Hematopoietic multipotent progenitor cell treated with erythropoietin and hydrocortisone succinate and interleukin-3 and kit ligand, for 8 days (in vitro differentiated cells): ENCODE data around the gene ST6GAL2.

Experiments used
- DNase-seq: peaks from one replicate; pipeline ENCODE4 v3.0.0-alpha.2; 2015

ST6GAL2 gene, protein sequence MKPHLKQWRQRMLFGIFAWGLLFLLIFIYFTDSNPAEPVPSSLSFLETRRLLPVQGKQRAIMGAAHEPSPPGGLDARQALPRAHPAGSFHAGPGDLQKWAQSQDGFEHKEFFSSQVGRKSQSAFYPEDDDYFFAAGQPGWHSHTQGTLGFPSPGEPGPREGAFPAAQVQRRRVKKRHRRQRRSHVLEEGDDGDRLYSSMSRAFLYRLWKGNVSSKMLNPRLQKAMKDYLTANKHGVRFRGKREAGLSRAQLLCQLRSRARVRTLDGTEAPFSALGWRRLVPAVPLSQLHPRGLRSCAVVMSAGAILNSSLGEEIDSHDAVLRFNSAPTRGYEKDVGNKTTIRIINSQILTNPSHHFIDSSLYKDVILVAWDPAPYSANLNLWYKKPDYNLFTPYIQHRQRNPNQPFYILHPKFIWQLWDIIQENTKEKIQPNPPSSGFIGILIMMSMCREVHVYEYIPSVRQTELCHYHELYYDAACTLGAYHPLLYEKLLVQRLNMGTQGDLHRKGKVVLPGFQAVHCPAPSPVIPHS

GRCh38 chr2:106885971-106886915, at the start of gene ST6GAL2:
TSS of gene ST6GAL2 (minus strand) at chr2:106886167. CDS start at chr2:106843977, 42,190 bp downstream.
- DNase-seq, result no peak

DNA sequence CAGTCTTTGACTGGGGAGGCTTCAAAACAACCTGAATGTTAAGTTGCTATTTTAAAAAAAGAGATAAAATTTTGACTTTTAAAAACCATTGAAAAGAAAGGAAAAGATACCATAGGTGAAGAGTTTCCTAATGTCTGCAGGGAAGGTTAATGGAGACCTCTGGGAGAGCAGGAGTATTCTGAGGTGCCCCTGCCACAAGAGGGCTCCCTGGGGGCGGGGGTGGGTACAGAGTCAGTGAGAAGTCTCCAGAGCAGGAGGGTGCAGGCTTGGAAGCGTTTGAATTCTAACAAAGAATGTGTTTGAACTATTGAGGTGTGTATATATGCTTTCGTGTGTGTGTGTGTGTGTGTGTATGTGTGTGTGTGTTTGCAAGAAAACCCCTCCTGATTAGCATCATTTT, 46.7 kb upstream of the ST6GAL2 start:
- DNase-seq, result no peak

DNA sequence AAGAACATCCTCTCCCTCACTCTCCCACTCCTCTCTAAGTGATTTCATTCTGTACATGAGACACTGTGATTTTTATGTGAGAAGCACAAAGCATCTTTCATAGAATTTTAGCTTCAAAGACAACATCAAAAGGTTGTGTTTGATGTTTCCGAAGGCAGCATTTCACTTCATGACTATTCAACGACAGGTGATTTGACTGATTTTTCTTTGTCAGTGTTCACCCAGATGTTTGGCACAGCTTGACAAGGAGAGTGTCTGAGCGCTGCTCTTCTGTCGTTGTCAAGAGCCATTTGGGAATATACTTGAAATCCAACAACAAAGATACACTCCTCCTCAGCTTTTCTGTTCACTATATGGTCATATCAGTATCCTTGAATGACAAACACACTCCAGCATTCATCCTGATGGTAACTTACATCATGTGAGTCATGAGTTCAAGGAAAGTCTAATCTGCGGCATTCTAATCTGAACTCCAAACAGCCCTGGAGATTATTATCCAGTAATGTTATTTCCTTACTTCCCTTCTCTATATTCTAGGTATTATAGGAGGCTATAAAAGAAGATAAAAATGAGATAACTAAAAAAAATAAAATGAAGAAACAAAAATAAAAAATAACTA, 45.9 kb upstream of the ST6GAL2 start:
- DNase-seq, result no peak

DNA sequence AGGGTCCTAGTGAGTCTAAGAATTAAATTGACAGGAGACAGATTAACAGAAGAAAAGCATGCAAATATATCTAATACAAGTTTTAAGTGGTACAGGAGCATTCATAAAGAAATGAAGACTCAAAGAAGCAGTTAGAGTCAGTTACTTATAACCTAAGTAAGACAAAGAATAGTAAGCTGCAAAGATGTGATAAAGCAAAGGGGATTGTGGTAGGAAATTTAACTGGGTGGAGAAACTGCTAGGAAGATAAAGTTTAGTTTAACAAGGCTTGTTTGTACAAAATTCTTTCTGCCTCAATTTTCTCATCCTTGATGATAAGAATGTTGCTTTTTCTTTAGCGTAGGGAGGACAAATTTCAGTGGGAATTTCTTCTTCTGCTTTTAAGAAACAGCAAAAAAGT, 35.5 kb upstream of the ST6GAL2 start:
- peak; percentile 53 for DNase-seq

DNA sequence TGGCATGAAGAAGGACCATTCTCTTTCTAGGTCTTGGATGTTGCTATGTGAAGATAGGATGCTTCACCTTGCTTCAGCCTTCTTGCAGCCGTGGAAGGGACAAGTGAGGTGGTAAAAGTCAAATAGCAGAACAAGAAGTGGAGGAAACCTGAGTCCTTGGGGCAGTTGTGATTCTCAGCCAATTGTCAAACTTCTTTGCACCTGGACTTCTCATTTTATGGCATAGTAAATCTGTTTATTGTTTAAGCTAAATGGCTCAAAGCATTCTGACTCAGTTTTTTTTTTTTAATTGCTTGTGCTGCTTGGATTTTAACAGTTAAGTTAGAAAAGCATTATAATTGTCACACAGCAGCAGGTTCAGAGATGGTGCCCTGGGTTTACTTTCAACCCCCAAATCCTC, 33.0 kb upstream of the ST6GAL2 start:
- DNase-seq, result no peak

GRCh38 chr2:106904242-106904641, 18.3 kb upstream of the ST6GAL2 start:
- DNase-seq, result no peak

DNA sequence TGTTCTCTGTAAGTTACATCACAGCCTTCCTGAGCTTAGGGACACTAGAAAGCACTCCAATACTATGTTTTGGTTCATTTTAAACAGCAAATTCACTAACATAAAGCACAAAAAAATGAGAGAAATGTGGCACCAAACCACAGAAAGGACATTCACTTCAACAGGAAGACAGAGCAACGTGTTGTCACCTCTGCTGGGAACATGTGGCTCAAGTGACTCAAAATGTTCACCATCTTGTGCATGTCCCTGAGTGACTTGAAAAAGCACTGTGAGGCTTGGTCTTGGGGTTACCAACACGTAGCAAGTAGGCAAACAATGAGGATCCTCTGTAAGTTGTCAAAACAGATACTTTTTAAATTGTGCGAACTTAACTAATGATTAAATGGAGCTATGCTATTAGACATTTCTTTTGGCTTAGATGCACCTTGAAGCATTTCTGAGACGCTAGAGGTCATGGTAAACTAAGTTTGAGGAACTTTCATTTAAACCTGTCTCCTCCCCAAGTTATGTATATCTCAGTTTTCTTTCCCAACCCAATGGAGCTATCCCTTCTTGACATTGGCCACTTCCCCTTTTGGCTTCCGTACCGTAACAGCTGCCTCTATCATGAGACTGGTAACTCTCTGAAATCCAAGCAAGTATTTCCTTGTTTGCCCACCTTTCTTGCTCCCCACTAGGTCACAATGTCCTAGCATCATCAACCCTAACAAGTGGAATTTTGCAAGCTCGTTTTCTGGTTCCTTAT, 14.0 kb upstream of the ST6GAL2 start:
- DNase-seq, result no peak

- DNase-seq, result no peak
These were observed 8.6 kb upstream of the ST6GAL2 start for GRCh38 chr2:106894545-106894944.

DNA sequence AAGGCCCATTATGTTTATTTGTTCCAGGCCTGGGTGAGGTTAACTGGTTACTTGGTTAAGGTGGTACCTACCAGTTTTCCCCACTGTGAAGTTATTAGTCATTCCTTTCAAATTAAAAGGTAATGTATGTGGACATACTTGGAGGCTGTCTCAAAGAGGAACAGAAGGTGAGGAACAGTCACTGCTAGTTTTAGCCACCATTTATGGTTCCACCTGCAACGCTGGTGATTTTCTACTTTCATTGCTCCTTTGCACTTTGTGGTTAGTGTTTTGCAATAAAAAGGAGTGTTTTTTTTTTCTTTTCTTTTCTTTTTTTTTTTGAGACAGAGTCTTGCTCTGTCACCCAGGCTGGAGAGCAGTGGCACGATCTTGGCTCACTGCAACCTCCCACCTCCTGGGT, 6.1 kb upstream of the ST6GAL2 start:
- no peak for DNase-seq

DNA sequence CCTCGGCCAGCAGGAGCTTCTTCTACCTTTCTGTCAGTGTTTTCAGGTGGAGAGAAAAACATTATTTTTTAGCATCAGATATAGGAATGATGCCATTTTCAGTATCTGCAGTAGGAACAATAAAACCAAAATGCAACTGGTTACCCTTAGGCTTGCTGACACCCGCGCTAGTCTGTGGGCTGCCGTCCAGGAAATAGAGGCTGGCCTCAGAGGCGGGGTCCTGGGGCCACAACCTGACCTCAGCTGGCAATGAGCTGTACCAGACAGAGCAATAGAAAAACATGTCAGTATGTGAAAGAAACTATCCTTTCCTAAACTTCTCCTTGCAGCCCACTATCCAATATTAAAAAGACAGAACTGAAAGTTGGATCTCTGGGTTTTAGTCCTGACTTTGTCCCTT, 4.6 kb upstream of the ST6GAL2 start:
- DNase-seq, result no peak

GRCh38 chr2:106886916-106887758, 1.2 kb upstream of the ST6GAL2 start:
- DNase-seq, result no peak

DNA sequence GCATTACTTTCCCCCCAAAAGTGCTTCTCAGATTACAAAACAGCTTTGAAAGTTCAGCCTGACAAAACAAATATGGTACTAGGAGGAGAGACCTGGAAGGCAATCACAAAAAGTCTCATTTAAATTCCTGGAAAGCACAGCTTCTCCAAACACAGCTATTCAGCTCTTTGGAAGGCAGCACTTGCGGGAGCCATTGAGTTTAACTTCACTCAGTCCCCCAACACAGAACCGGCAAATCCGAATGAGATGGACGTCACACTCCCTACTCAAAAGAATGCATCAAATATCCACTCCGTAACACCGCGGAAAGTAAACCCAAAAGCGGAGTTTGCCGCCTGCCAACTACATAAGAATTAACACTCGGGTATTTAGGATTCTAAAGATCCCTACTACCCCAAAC, 638 bp downstream of the ST6GAL2 start:
- no peak for DNase-seq

- no peak for DNase-seq
These were observed 3.3 kb downstream of the ST6GAL2 start for GRCh38 chr2:106882673-106883072.

DNA sequence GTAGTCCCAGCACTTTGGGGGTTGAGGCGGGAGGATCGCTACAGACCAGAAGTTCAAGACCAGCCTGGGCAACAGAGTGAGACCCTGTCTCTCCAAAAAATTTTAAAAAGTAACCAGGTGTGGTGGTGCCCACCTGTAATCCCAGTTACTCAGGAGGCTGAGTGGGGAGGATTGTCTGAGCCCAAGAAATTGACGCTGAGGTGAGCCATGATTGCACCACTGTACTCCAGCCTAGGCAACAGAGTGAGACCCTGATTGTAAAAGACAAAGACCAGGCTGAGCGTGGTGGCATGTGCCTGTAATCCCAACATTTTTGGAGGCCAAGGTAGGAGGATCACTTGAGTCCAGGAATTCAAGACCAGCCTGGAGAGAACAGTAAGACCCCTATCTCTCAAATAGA, 7.8 kb downstream of the ST6GAL2 start:
- DNase-seq, result no peak

- no peak for DNase-seq
These were observed 9.3 kb downstream of the ST6GAL2 start for GRCh38 chr2:106876699-106877098.

GRCh38 chr2:106869512-106870275, 16.3 kb downstream of the ST6GAL2 start:
- DNase-seq, result no peak

DNA sequence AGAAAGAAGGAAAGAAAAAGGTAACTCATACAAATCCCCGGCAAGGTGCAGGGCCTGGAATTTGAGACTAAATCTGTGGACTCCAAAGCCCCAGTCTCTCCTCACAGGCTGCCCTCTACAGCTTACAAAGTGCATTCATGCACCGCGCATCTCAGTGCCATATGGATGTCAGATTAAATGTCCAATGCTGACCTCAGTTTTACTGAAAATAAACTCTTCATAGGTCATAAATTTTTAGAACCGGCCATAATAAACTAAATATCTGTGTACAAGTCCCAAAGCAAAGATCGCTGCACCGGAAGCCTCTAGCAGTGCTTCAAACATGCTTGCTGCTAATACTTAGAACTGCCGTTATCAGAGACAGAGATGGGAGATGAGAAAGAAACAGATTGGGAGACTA, 17.7 kb downstream of the ST6GAL2 start:
- no peak for DNase-seq

DNA sequence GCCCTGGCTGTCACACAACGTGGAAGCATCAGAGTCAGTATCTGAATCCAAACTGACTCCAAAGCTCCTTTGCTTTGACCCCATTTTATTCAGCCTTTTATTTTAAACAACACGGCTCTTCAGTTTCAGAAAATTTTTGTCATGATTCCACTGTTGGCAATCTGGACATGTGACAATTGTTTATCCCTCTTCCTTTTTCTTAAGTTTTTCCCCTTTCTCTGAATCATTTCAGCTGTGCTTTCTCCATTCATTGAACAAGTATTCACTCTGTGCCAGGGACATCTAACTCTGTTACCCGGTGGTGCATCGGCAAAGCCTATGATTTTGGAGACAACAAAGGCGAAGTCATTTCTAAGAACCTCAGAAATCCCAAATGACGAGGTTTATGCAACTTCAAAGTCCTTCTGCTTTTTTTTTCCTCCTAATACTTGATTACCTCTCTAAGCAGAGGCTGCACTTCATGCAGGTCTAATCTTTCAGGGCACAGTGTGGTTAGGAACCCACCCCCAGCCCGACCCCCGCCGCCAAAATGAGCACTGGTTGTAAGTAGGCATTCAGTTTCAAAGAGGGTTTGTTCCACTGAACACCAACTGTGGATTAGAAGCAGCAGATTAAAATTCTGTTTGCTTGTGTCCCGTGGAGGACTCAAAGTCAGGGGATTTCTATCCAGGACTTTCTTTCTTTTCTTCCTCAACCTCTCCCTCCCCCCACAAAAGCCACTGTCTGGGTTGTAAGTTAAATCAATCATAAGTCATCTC, 18.6 kb downstream of the ST6GAL2 start:
- DNase-seq, result no peak

DNA sequence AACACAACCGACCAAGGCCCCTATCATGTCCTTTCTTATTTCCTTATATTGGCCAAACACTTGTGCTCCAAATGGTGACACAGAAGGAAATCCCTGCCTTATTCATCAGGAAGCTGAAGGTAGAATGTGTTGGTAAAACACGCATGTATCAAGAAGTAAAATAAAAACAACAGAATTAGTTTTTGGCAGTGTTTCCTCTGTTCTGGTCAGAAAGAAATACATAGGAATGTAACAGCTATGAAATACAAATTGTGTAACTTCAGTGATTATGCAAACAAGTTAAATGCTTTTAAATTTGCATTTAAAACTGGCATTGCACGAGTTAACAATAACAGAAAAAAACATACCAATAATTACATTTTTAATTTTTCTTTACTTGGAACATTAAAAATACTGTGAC, 19.3 kb downstream of the ST6GAL2 start:
- DNase-seq, result no peak

- DNase-seq, result no peak
These were observed 21.9 kb downstream of the ST6GAL2 start for GRCh38 chr2:106864051-106864450.
